MM.1S (cell line): ENCODE results near the gene HNMT.

Experiments
- DNase-seq: peaks from one replicate; pipeline ENCODE4 v3.0.0-alpha.2; 2015
- H2AFZ ChIP-seq: fragments of 300-600 bp; sonication (generic); 2 replicates; pipeline ENCODE4 v1.6.0; 2016; ENCODE audit warnings: antibody characterized with exemption, low read length
- H3F3A ChIP-seq: fragments of 300-600 bp; sonication (generic); 2 replicates; pipeline ENCODE4 v1.6.1; 2016; ENCODE audit warnings: mild to moderate bottlenecking, antibody characterized with exemption, low read length, moderate library complexity, mixed read lengths; ENCODE audit not compliant: insufficient read depth
- H3K27ac ChIP-seq: fragments of 300-600 bp; sonication (generic); 2 replicates; pipeline ENCODE4 v1.5.1; 2016; ENCODE audit warnings: mild to moderate bottlenecking, low read length
- H3K27me3 ChIP-seq: fragments of 300-600 bp; sonication (generic); replicated peaks from 2 replicates; pipeline ENCODE4 v1.6.0; 2016; ENCODE audit warnings: low read length; ENCODE audit not compliant: insufficient read depth
- H3K36me3 ChIP-seq: fragments of 300-600 bp; sonication (generic); replicated peaks from 2 replicates; pipeline ENCODE4 v1.6.1; 2016; ENCODE audit warnings: mild to moderate bottlenecking, low read length, mixed read lengths; ENCODE audit not compliant: insufficient read depth
- H3K4me1 ChIP-seq: fragments of 300-600 bp; sonication (generic); 2 replicates; pipeline ENCODE4 v1.6.1; 2016; ENCODE audit warnings: low read length, mixed read lengths
- H3K4me2 ChIP-seq: fragments of 300-600 bp; sonication (generic); 2 replicates; pipeline ENCODE4 v1.6.0; 2016; ENCODE audit warnings: low read depth, low read length
- H3K4me3 ChIP-seq: fragments of 300-600 bp; sonication (generic); 2 replicates; pipeline ENCODE4 v1.5.1; 2016; ENCODE audit warnings: low read length, mixed read lengths
- H3K79me2 ChIP-seq: fragments of 300-600 bp; sonication (generic); 2 replicates; pipeline ENCODE4 v1.6.1; 2016; ENCODE audit warnings: mixed run types, low read length, mixed read lengths
- H3K9ac ChIP-seq: fragments of 300-600 bp; sonication (generic); 2 replicates; pipeline ENCODE4 v1.6.1; 2016; ENCODE audit warnings: low read length, mixed read lengths
- H3K9me2 ChIP-seq: fragments of 300-600 bp; sonication (generic); replicated peaks from 2 replicates; pipeline ENCODE4 v1.6.1; 2016; ENCODE audit warnings: mild to moderate bottlenecking, low read length, mixed read lengths; ENCODE audit not compliant: insufficient read depth
- H3K9me3 ChIP-seq: fragments of 300-600 bp; sonication (generic); replicated peaks from 2 replicates; pipeline ENCODE4 v1.6.1; 2016; ENCODE audit warnings: mild to moderate bottlenecking, low read length, mixed read lengths; ENCODE audit not compliant: insufficient read depth
- H4K20me1 ChIP-seq: fragments of 300-600 bp; sonication (generic); 2 replicates; pipeline ENCODE4 v1.6.1; 2016; ENCODE audit warnings: mild to moderate bottlenecking, low read length, moderate library complexity, mixed read lengths; ENCODE audit not compliant: insufficient read depth
- CTCF ChIP-seq: fragments of 300-600 bp; sonication (generic); IDR thresholded peaks from 2 replicates; pipeline ENCODE4 v1.5.1; 2016; ENCODE audit warnings: antibody characterized with exemption, low read length, mixed read lengths
- EZH2 ChIP-seq: fragments of 300-600 bp; sonication (generic); optimal IDR thresholded peaks from 2 replicates; pipeline ENCODE3; 2017; ENCODE audit warnings: low read depth, mild to moderate bottlenecking, antibody characterized with exemption, low read length, mixed read lengths
- EZH2phosphoT487 ChIP-seq: fragments of 300-600 bp; sonication (generic); IDR thresholded peaks from 2 replicates; pipeline ENCODE4 v1.6.1; 2018; ENCODE audit warnings: antibody characterized with exemption, low read length

The HNMT gene

GRCh38 chr2:137940154-137940553, 24.1 kb upstream of the HNMT start:
- Histone ChIP-seq H3K4me2 (no peak overlapping the region), H3K36me3 (no peaks in the 10 kb centered on the region), H3K4me3 (no peak overlapping the region), H3K9ac (no peak overlapping the region), H3K9me3 (no peaks in the 10 kb centered on the region), H3K4me1 (no peaks in the 10 kb centered on the region), H3K27ac (no peak overlapping the region), H3K9me2 (no peaks in the 10 kb centered on the region), H2AFZ (no peak overlapping the region), H3F3A (no peaks in the 10 kb centered on the region), H3K27me3 (no peaks in the 10 kb centered on the region), H3K79me2 (no peaks in the 10 kb centered on the region), H4K20me1 (no peaks in the 10 kb centered on the region)
- no peak for DNase-seq
- TF ChIP-seq EZH2 (no peak), EZH2phosphoT487 (no peak), CTCF (no peak)

GRCh38 chr2:137942037-137942832, 22.0 kb upstream of the HNMT start:
- Histone ChIP-seq H3K4me3 (no peak overlapping the region), H3K4me1 (no peaks in the 10 kb centered on the region), H4K20me1 (no peaks in the 10 kb centered on the region), H3K36me3 (no peaks in the 10 kb centered on the region), H3K9me2 (no peaks in the 10 kb centered on the region), H3K9me3 (no peaks in the 10 kb centered on the region), H3K27ac (no peak overlapping the region), H3F3A (no peaks in the 10 kb centered on the region), H3K27me3 (no peaks in the 10 kb centered on the region), H3K79me2 (no peaks in the 10 kb centered on the region), H3K9ac (no peak overlapping the region), H2AFZ (no peak overlapping the region), H3K4me2 (no peak overlapping the region)
- TF ChIP-seq EZH2 (no peak), CTCF (no peak), EZH2phosphoT487 (no peak)
- DNase-seq, result no peak

GRCh38 chr2:137942833-137943677, 21.2 kb upstream of the HNMT start:
- H3K4me1 ChIP-seq, result no peaks in the 10 kb centered on the region
- no peak overlapping the region for H3K27ac ChIP-seq
- no peaks in the 10 kb centered on the region for H3F3A ChIP-seq
- no peak overlapping the region for H3K4me2 ChIP-seq
- no peak overlapping the region for H2AFZ ChIP-seq
- no peaks in the 10 kb centered on the region for H3K9me3 ChIP-seq
- no peaks in the 10 kb centered on the region for H3K79me2 ChIP-seq
- H3K9me2 ChIP-seq, result no peaks in the 10 kb centered on the region
- no peak overlapping the region for H3K9ac ChIP-seq
- H3K27me3 ChIP-seq, result no peaks in the 10 kb centered on the region
- TF ChIP-seq EZH2phosphoT487 (no peak), CTCF (no peak), EZH2 (no peak)
- H3K4me3 ChIP-seq, result no peak overlapping the region
- DNase-seq, result no peak
- no peaks in the 10 kb centered on the region for H4K20me1 ChIP-seq
- no peaks in the 10 kb centered on the region for H3K36me3 ChIP-seq
